Colon (tissue), 2 donors: ENCODE data around the gene PSMG4.
"Not testable (repeated sequence)": the region's sequence is repeated elsewhere in the genome, so short reads cannot be mapped to it uniquely, and the experiment has no call there.

Experiments used
- FAIRE-seq: peaks from 2 replicates; lab custom pipeline; 2012; peaks lifted over from hg19 to GRCh38; lab: Jason Lieb, UNC
- donor health status: control.
- donor health status: control.

PSMG4 gene

GRCh38 chr6:3230256-3230882 is 28.4 kb upstream of the PSMG4 start:
- no peak for FAIRE-seq

GRCh38 chr6:3230900-3231246 is 27.9 kb upstream of the PSMG4 start:
- FAIRE-seq: no peak

- no peak for FAIRE-seq
These were observed 27.3 kb upstream of the PSMG4 start for GRCh38 chr6:3231247-3232016.

GRCh38 chr6:3232017-3232945 is 26.5 kb upstream of the PSMG4 start:
- FAIRE-seq: no peak

GRCh38 chr6:3233321-3233720 is 25.4 kb upstream of the PSMG4 start:
- FAIRE-seq: no peak

GRCh38 chr6:3233904-3234303 is 24.8 kb upstream of the PSMG4 start:
- no peak for FAIRE-seq

GRCh38 chr6:3235486-3235885 is 23.3 kb upstream of the PSMG4 start:
- no peak for FAIRE-seq

GRCh38 chr6:3236005-3236404 is 22.7 kb upstream of the PSMG4 start:
- no peak for FAIRE-seq

GRCh38 chr6:3237761-3238662 is 20.7 kb upstream of the PSMG4 start:
- FAIRE-seq: no peak

GRCh38 chr6:3239110-3239830 is 19.5 kb upstream of the PSMG4 start:
- FAIRE-seq: no peak

- no peak for FAIRE-seq
These were observed 18.2 kb upstream of the PSMG4 start for GRCh38 chr6:3240595-3240994.

- FAIRE-seq: not testable (repeated sequence)
These were observed 17.0 kb upstream of the PSMG4 start for GRCh38 chr6:3241745-3242144.

GRCh38 chr6:3242768-3243167 is 16.0 kb upstream of the PSMG4 start:
- no peak for FAIRE-seq

- no peak for FAIRE-seq
These were observed 14.5 kb upstream of the PSMG4 start for GRCh38 chr6:3244003-3244831.

- not testable (repeated sequence) for FAIRE-seq
These were observed 13.9 kb upstream of the PSMG4 start for GRCh38 chr6:3244832-3245161.

GRCh38 chr6:3245216-3245615 is 13.5 kb upstream of the PSMG4 start:
- FAIRE-seq: no peak

GRCh38 chr6:3247255-3248146 is 11.2 kb upstream of the PSMG4 start:
- no peak for FAIRE-seq

- FAIRE-seq: no peak
These were observed 8.9 kb upstream of the PSMG4 start for GRCh38 chr6:3249821-3250220.

GRCh38 chr6:3250231-3250675 is 8.5 kb upstream of the PSMG4 start:
- FAIRE-seq: no peak
